NCI-H69 (cell line): Measurements from ENCODE around the gene CLEC4F.
"Not testable (repeated sequence)": the region's sequence is repeated elsewhere in the genome, so short reads cannot be mapped to it uniquely, and the experiment has no call there.

Experiments used
- DNase-seq: peaks from one replicate; lab custom pipeline; 2025; lab: John Stamatoyannopoulos, UW

CLEC4F gene

DNA sequence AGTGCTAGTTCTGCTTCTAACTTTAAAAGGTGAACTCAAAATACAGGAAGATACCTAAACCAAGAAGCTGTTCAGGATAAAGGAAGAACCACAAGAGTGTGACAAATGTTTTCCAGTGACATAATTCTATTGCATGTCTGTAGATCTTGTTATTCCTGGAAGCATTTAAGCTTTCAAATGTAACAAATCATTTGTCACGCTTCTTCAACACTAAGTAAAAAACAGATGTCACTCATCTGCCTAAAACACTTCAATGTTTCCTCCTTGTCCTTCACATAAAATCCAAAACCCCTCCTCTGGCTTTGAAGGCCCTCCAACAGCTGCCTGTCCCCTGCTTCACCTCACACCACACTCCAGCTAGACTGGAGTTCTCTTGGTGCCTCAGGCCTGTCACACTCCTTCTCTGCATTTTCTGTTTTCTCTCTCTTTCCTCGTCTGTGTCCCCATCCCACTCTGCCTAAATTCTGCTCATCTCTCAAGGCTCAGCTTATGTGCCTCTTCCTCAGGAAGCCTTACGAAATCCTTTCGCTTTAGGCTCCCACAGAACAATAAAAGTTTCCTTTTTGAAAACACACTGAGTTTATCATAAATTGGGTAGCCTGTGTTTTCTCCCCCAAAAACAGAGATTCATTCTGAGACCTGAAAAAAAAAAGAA lies 6.4 kb upstream of the CLEC4F start:
- DNase-seq, result no peak

DNA sequence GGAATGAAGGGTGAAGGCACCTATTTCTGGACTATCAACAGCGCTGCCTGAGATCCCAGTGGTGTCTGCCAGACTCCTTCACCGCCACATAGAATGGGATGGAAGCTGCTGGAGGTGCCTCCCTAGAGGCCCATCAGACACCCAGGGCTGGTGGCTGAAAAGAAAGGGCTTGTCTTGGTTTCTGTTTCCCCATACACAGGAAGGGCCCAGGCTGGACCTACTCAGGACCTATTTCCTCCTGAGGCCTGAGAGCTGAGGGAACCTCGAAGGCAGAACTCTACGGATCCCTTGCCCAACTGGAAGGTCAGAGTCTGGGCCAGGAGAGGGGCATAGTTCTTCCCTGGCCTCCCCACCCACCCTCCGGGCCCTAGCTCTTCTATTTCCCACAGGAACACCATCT lies 2.9 kb upstream of the CLEC4F start:
- no peak for DNase-seq

DNA sequence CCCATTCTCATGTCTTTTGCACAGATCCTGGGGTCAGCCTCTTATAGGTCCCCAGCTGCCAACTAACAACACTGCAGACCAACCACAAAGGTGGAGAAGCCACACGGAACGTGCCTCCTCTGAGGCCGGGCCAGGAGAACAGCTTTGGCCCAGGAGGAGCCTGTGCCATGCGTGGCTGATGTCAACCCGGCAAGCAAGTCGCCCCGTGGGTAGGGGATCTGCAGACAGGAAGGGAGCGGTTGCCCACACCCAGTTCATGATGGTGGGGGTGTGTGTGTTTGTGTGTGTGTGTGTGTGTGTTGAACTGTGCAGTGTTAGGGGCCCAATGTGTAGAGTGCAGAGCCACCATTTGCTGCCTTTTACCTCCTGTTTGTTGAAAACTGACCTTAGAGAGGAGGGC lies 2.4 kb upstream of the CLEC4F start:
- no peak for DNase-seq

DNA sequence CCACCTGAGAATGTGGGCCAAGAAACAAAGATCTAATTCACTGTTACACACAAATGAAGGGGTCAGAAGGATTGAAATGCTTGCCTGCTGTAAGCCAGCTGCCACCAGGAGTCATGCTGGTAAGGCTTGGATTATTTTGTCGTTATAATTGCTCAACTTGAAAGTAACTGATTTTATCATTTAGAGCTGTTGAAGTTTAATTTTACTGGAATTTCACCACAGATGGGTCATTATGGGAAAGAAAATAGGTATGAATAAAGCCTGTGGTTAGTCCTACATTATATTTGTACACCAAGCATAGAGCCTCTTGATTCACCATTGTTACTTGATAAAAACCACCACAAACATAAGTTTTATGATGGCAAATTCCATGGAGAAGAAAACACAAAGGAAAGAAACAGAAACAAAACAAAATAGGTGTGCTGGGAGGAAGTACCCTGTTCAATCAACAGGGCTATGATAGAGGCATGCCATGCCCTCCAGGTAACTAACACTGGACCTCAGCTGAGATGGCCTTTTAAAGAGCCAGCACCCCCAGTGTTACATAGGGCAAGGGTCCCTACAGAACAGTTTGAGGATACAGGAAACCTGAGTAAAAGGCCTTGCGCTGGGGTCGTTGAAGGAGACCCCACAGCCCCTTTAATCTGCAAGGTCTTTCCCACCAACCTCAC lies 3.0 kb downstream of the CLEC4F start:
- DNase-seq, result no peak

DNA sequence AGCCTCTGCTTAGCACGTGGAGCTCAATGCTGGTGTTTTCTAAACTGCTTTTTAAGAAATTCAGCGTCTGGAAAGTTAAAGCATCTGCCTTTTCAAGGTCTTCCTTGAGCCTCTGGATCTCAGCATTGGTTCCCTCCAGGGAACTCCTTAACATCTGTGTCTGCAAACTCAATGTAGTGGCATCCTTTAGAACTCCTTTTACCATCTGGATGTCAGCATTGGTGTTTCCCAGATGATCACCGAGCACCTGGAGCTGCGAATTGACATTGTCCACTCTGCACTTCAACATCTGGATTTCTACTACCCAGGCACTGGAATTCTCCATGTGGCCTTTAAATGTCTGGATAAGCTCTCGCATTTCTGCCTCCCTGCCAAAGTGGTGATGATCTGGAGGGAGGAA lies 3.7 kb downstream of the CLEC4F start:
- DNase-seq, result no peak

DNA sequence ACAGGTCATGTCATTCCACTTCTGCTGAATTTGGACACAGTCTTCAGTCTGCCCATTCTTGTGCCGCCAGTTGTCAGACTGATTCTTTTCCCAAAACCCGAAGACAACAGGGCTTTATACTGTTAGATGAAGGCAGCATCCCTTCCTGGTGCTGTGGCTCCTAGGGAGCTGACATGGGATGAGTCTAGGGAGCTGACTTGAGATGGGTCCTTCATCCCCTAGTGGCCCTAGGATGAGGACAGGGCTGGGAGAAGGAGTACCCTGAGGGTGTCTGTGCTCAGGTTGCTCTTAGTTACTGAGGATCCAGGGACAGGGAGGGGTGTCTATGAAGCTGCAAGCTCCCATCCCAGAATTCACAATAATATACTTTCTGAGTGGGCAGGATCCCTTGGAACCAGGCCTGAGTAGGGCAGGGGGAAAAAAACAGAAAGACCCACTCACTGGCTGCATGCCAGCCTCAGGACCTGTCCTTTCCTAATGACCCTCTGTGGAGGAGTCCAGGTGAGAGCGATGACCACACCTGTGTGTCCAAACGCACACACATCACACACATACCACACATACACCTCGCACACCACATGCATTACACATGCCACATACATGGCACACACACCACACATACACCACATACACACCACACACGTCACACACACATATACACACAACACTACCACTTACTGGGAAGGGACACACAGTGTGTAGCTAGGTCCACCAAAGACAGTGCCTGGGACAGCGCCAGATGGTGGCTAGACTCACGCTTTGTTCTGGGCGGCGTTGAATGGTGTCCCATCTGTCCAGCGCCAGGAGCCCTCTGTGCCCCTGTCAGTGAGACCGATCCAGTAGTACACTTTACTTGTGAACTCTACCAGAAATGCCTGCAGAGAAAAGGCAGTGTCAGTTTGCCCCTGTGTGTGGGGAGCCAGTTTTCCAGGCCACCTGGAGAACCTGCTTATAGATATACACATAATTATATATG lies 11.1 kb downstream of the CLEC4F start:
- no peak for DNase-seq

DNA sequence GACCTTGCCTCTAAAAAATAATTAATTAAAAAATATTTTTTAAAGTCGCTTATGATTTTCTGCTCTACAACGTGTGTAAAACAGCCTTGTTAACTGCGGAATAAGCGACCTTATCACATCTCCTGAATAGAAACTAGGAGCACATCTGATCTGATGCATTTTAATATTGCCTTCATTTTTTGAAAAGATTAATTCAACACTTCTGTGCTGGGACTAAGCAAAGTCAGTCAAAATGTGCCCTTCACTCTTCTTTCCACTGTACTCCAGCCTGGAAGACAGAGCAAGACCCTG lies 12.6 kb downstream of the CLEC4F start:
- DNase-seq, result no peak

DNA sequence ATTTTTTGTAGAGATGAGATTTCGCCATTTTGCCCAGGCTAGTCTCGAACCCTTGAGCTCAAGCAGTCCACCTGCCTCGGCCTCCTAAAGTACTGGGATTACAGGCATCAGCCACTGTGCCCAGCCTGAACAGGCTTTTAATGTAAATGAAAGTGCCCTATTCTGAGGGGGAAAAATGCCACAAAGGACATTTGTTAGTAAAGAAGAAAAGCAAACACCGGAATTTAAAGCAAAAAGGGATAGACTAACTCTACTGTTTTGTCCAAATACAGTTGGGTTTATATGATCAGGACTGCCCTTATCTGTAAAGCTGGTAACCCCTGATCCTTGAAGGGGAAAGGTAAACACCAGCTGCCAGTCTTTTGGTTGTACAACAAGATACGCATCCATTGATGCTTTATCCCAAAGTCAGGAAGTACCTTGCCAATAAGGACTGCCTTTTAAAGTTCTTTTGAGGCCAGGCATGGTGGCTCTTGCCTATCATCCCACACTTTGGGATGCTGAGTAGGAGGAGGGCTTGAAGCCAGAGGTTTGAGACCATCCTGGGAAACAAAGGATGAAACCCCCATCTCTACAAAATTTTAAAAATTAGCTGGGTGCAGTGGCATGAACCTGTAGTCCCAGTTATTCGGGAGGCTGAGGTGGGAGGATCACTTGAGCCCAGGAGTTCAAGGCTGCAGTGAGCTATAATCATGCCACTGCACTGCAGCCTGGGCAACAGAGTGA lies 13.1 kb downstream of the CLEC4F start:
- DNase-seq, result no peak

DNA sequence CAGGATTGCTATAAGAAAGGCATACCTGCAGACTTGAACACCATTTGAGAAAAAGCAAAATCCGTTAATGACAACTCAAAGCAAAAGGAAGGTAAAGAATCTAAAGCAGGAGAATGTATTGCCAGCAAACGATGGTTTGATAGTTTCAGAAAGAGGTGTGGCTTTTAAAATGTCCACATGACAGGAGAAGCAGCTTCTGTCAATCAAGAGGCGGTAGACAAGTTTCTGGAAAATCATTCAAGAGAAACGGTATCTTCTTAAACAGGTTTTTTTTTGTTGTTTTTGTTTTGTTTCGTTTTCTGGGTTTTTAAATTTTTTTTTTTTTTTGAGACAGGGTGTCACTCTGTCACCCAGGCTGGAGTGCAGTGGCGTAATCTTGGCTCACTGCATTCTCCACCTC lies 13.8 kb downstream of the CLEC4F start:
- DNase-seq, result no peak

DNA sequence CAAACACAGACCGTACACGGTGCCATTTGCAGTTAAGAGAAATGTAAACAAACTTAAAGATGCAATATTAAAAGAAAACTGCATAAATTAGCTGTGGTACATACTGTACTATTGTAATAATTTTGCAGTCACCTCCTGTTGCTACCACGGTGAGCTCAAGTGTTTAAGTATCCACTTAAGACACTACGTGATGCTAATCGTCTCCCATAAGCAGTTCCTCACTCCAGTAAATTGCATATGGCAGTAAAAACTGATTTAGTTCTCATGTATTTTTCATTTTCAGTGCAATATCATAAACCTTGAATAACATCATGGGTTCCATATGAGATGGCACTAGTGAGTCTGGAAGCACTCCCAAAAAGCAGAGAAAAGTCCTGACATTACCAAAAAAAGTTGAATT lies 14.4 kb downstream of the CLEC4F start:
- DNase-seq, result no peak

DNA sequence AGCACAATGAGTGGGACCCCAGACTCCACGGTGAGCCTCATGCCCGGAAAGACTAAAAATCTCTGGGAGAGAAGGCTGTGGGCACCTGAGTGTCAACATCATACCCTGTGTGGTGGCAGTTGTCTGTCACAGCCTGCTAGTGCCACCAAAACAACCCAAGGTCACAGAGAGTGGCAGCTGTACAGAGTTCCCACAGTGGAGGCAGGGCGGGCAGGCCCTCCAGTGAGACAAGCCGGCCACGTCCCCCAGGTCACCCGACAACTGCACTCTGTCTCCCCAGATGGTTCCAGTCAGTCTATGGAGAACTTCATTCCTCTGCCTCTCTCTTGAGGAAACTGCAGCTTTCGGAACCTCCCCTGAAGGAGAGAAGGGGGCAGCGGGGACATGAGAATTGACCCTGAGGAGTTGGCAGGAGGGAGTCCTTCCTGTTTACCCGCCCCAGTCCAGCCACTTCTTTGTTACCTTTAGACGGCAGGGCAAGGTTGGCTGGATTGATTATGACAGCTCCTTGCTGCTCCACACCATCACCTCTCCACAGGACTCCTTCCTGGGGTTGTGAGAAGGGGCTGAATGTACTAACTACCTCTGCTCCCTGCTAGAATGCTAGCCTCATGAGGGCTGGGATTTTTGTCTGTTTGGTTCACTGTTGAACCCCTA lies 18.7 kb downstream of the CLEC4F start:
- DNase-seq, result no peak

DNA sequence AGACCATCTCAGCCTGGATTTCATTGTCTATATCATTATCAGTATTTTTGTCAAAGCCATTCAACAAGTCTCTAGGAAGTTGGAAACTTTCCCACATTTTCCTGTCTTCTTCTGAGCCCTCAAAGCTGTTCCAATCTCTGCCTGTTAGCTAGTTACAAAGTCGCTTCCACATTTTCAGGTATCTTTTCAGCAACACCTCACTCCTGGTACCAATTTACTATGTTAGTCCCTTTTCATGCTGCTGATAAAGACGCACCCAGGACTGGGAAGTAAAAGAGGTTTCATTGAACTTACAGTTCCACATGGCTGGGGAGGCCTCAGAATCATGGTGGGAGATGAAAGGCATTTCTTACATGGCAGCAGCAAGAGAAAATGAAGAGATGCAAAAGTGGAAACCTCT lies 20.7 kb downstream of the CLEC4F start:
- DNase-seq, result no peak

DNA sequence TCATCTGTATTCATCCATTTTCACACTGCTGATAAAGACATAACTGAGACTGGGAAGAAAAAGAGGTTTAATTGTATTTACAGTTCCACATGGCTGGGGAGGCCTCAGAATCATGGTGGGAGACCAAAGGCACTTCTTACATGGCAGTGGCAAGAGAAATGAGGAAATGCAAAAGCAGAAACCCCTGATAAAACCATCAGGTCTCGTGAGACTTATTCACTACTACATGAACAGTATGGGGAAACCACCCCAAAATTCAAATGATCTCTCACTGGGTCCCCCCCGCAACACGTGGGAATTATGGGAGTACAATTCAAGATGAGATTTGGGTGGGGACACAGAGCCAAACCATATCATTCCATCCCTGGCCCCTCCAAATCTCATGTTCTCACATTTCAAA lies 22.4 kb downstream of the CLEC4F start:
- not testable (repeated sequence) for DNase-seq

DNA sequence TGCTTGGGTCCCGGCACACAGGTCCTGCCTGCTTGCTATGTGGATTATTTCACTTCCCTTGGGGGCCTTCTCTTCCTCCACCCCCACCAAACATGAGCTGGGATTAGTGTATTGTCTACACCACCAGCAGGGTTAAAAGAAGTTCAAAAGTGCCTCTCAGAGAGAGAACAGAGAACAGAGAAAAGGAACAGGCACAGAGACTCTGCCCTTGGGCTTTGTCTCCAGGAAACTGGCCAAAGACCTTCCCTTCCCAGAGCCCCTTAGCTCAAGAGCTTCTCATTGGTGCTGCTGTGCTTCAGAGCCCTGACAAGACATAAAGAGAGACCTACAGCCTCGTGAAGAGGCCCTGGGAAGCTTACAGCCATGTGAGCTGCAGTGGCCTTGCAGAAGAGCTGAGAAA lies 22.9 kb downstream of the CLEC4F start:
- DNase-seq, result no peak

DNA sequence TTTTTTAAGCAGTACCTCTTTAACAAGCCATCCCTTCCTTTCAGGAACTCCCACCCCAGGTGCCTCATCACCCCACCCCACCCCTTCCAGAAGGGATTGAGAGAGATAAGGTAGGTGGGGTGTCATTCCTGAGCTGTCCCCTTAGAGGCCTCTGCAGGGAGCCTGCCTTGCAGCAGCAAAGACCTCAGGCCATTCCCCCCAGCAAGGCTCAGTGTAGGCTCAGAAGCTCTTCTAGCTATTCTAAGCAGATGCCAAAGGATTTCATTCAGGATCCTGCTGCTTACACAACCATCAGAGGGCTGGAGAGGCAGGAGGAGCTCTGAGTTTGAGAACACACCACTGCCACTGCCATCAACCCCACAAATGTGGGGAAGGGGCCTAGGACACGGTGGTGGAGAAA lies 24.1 kb downstream of the CLEC4F start:
- no peak for DNase-seq

DNA sequence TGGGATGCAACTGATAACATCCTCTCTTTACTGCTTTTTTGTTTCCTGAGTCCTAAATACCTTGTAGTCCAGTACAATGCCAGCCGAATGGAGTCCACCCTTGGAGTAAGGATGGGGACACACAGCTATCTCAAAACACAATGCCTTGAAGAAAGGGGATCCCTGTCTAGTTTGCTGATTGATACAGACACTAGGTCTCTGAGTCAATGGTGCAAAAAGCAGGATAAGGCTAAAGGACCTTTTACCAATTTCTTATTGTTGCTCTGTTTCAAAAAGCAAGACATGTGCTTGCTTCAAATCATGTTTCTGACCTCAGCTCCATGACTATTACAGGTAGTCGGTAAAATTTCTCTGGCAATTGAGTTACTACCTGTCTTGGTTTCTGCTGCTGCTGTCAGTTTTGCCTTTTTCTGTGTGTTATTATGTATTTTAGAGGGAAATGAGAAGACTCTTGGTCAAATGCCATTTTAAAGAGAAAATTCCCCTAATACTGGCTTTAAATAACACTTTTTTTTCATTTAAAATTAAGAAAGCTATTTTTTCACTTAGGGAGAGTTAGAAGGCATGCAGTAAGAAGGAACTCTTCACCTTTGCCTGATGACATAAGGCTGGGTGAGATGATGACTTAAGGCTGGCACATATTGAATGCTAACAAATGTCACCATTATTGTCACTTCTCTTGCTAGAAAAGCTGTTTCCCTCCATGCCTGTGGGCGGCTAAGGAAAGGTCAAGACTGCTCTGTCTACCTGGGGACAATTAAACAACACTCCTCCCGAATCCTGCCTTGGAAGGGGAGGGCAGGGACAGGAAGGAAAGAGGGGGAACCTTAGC lies 25.0 kb downstream of the CLEC4F start:
- no peak for DNase-seq

DNA sequence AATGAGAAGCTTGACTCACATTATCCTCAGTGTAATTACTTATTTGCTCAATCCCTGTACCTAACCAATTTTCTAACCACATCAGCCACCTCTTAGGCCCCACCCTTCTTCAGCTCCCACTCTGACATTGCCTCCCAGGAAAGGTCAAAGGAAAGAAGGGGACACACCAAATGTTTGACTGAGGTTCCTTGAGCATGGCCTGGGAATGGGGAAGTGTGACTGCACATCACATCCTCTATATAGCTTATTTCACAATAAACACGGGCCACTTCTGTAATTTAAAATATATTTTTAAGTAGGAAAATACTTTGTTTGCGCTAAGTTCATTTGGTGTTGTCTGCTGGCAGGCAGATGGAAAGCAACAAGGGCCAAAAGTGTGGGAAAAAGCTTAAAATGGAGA lies 26.9 kb downstream of the CLEC4F start:
- no peak for DNase-seq

DNA sequence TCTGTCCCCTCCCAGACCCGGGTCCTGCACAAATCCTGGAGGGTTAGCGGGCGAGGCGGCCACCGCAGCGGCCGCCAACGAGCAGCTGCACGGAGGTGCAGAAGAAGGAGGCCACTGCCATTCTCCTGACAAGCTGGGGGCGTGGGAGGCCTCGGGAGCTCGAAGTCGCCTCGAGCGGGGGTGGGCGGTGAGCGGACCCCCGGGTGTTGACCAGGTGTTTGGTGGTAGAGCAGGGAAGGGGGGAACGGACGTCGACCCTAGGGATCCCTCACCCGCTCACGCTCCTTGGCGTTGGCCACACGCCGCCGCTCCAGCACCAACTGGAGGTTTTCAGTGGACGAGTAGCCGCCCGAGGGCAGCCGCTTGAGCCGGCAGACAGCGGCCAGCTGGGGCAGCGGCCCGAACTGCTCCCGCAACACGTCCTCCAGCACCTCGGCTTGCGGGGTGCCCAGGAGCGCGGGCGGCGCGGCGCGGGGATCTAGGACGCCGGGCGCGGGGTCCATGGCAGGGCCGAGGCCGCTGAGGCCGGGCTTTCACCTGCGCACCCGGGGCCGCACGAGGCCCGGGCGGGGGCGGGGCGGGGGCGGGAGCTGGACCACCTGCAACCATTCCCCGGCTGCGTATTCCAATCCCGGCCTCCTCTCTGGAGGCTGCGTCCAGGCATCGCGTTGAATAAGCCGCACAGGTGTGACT lies 30.1 kb downstream of the CLEC4F start, which contains the start of gene FIGLA:
FIGLA (minus strand) TSS at position 508 of the 693 bp plus-strand sequence; CDS start at position 503, 5 bp downstream.
- no peak for DNase-seq

DNA sequence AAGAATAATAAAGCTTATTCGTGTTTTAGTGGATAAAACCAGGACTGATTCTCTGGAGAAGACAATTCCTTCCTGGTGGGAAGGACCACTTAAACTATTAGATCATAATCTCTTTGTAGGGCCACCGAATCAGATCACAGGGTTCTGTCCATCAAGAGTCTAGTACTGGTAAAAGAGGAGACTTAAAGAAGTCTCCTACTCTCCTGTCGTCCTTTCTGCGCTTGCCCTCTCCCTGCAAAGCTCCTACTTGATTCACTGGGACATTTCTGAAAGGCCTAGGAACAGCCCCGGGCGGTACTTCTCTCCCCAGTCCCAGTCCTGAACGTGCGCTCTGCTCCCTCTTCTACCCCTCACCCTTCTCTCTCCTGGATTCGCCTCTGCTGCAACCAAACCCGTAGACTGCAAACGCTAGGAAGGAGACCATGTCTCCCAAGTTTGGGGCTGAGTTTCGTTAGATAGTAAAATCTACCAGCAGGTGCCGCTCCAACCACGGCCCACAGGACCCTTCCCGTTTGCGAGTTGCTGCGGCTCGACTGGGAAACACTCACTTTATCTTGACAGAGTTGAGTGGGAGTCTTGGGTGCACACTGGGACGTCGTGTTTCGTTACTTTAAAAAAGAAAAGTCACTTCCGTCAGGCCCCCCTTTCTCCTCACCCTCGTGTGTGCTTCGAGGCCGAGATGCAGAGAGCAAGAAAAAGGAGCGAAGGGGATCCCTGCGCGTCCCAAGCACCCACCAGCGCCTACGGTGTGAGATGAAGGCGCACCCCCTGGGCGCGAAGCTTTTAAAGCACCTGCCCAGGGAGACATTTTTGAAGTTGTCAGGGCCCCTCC lies 30.9 kb downstream of the CLEC4F start:
- DNase-seq, result peak; percentile 54
